ENCODE results near the gene DSC1.

The DSC1 gene

GRCh38 chr18:31162825-31163435 lies at the start of gene DSC1:
TSS of gene DSC1 (minus strand) at chr18:31162856. CDS start at chr18:31162594, 262 bp downstream.
- no peak for TF ChIP-seq CTCF (conservative IDR thresholded peaks at IDR 0.05; ENCODE audit: control insufficient read depth, insufficient read depth, low read depth, low read length)
- no peak within 1 kb of the TSS for H3K4me3 ChIP-seq (ENCODE audit: control insufficient read depth, low read depth, low read length)
- no peak for DNase-seq (ENCODE audit: low read depth)

- no peak for TF ChIP-seq CTCF (conservative IDR thresholded peaks at IDR 0.05; ENCODE audit: control insufficient read depth, insufficient read depth, low read depth, low read length)
- no peak overlapping the region for H3K4me3 ChIP-seq (ENCODE audit: control insufficient read depth, low read depth, low read length)
- DNase-seq (ENCODE audit: low read depth), result no peak
Observed at GRCh38 chr18:31211047-31211446, 48.4 kb upstream of the DSC1 start.

GRCh38 chr18:31209041-31209440 lies 46.4 kb upstream of the DSC1 start:
- no peak for DNase-seq (ENCODE audit: low read depth)
- TF ChIP-seq CTCF (conservative IDR thresholded peaks at IDR 0.05; ENCODE audit: control insufficient read depth, insufficient read depth, low read depth, low read length), result no peak
- H3K4me3 ChIP-seq (ENCODE audit: control insufficient read depth, low read depth, low read length), result no peak overlapping the region

- no peak overlapping the region for H3K4me3 ChIP-seq (ENCODE audit: control insufficient read depth, low read depth, low read length)
- no peak for DNase-seq (ENCODE audit: low read depth)
- TF ChIP-seq CTCF (conservative IDR thresholded peaks at IDR 0.05; ENCODE audit: control insufficient read depth, insufficient read depth, low read depth, low read length), result no peak
Observed at GRCh38 chr18:31207391-31207790, 44.7 kb upstream of the DSC1 start.

GRCh38 chr18:31206787-31207381 lies 44.2 kb upstream of the DSC1 start:
- peak; percentile 12 for DNase-seq (ENCODE audit: low read depth)
- no peak overlapping the region for H3K4me3 ChIP-seq (ENCODE audit: control insufficient read depth, low read depth, low read length)

GRCh38 chr18:31206071-31206470 lies 43.4 kb upstream of the DSC1 start:
- no peak for TF ChIP-seq CTCF (conservative IDR thresholded peaks at IDR 0.05; ENCODE audit: control insufficient read depth, insufficient read depth, low read depth, low read length)
- no peak for DNase-seq (ENCODE audit: low read depth)
- no peak overlapping the region for H3K4me3 ChIP-seq (ENCODE audit: control insufficient read depth, low read depth, low read length)

More at GRCh38 chr18:31206787-31207381, 44.2 kb upstream of the DSC1 start:
- TF ChIP-seq CTCF (conservative IDR thresholded peaks at IDR 0.05; ENCODE audit: control insufficient read depth, insufficient read depth, low read depth, low read length), result no peak

All from fibroblast of mammary gland (primary cell).